ENCODE data around the gene HOXD3. TPM values are rescaled to one million over a fixed set of nuclear protein-coding genes. Genes with fewer than 3 reads are reported as not detected.

HOXD3 gene
- total RNA-seq, 1 experiment from 2014 or later = 1.2 TPM

DNA sequence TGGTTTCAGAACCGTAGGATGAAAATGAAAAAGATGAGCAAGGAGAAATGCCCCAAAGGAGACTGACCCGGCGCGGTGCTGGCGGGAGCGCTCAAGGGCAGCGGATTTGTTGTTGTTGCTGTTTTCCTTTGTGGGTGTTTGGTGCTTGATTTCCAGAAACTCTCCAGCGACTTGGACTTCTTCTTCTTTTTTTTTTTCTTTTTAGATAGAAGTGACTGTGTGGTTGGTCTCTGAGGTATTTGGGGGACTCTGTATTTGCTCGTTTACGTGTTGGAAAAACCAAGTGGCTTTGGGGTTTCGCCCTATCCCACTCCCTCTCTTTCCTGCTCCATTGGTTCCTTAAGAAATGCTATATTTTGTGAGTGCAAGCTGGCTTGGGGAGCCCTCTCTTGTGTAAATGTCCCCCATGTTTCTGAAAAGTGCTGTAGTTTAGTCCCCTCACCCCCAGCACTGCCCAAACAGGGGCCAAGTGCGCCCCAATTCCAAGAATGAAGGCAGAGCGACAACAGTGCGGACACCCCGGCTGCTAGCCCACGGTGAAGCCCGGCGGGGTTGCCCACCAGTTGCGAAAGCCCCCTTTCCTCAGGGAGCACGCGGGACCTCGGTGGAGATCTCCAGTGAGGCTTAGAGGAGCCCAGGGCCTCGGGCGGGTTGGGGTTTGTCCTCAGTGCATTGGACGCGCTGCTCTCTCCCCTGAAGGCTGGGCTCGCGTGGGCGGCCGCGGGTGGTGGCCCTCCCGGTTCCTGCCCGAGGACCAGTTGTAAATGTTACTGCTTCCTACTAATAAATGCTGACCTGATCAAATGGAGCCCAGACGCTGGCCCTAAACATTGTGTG lies 32.8 kb upstream of the HOXD3 start:
- TF ChIP-seq, protein P1, sequence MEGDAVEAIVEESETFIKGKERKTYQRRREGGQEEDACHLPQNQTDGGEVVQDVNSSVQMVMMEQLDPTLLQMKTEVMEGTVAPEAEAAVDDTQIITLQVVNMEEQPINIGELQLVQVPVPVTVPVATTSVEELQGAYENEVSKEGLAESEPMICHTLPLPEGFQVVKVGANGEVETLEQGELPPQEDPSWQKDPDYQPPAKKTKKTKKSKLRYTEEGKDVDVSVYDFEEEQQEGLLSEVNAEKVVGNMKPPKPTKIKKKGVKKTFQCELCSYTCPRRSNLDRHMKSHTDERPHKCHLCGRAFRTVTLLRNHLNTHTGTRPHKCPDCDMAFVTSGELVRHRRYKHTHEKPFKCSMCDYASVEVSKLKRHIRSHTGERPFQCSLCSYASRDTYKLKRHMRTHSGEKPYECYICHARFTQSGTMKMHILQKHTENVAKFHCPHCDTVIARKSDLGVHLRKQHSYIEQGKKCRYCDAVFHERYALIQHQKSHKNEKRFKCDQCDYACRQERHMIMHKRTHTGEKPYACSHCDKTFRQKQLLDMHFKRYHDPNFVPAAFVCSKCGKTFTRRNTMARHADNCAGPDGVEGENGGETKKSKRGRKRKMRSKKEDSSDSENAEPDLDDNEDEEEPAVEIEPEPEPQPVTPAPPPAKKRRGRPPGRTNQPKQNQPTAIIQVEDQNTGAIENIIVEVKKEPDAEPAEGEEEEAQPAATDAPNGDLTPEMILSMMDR (IDR thresholded peaks at IDR 0.05; ENCODE audit: insufficient read depth in 1 of 2, low read depth in 1 of 2, low read length in 1 of 2, severe bottlenecking in 1 of 2, unreplicated experiment in 1 of 2) = no peak
- intact Hi-C loops (cut with micrococcal nuclease; ENCODE audit: unreplicated experiment) = loop anchor here (10.0 kb wide), 2 partner anchors 260 to 690 kb away; no protein-coding TSS in a partner anchor
- BruUV-seq (replicated peaks) = no TSS peak
- peak overlapping the region; percentile 72 for H3K4me3 Mint-ChIP-seq (ENCODE audit: unreplicated experiment)
- H3K4me1 Mint-ChIP-seq (ENCODE audit: low read depth, unreplicated experiment) = peaks cover 16% of the 10 kb centered on the region
- ChIA-PET POLR2A (no interaction called here), CTCF (interaction anchor here (0.5 kb wide), 1 partner anchor 50 kb away, joined by 3 read pairs; no protein-coding TSS in a partner anchor)
- no peak overlapping the region for H3K4me3 ChIP-seq (ENCODE audit: low read depth, low read length)
- peaks cover 18% of the 10 kb centered on the region for H3K27me3 ChIP-seq (replicated peaks; ENCODE audit: control insufficient read depth, insufficient read depth, low read length)
- H3K36me3 Mint-ChIP-seq (ENCODE audit: insufficient read depth, unreplicated experiment) = no peaks in the 10 kb centered on the region
- H3K36me3 ChIP-seq (ENCODE audit: control insufficient read depth, insufficient read depth, low read length) = no peaks in the 10 kb centered on the region
- H3K4me1 ChIP-seq = peaks cover 22% of the 10 kb centered on the region
- no peaks in the 10 kb centered on the region for H3K9me3 ChIP-seq
- no peak overlapping the region for H3K27ac Mint-ChIP-seq (ENCODE audit: unreplicated experiment)
- no peaks in the 10 kb centered on the region for H3K9me3 Mint-ChIP-seq (ENCODE audit: unreplicated experiment)
- H3K27me3 Mint-ChIP-seq (ENCODE audit: insufficient read depth, unreplicated experiment) = peaks cover 71% of the 10 kb centered on the region
- no peak for DNase-seq

GRCh38 chr2:176124947-176125771 lies 31.9 kb upstream of the HOXD3 start:
- Mint-ChIP-seq H3K4me3 (ENCODE audit: unreplicated experiment) (no peak overlapping the region), H3K27ac (ENCODE audit: unreplicated experiment) (no peak overlapping the region), H3K4me1 (ENCODE audit: low read depth, unreplicated experiment) (peaks cover 16% of the 10 kb centered on the region), H3K36me3 (ENCODE audit: insufficient read depth, unreplicated experiment) (no peaks in the 10 kb centered on the region), H3K27me3 (ENCODE audit: insufficient read depth, unreplicated experiment) (peaks cover 62% of the 10 kb centered on the region), H3K9me3 (ENCODE audit: unreplicated experiment) (no peaks in the 10 kb centered on the region)
- no TSS peak for BruUV-seq (replicated peaks)
- H3K4me3 ChIP-seq (ENCODE audit: low read depth, low read length) = no peak overlapping the region
- CTCF ChIA-PET = interaction anchor here (4.0 kb wide), 1 partner anchor 331 kb away, joined by 64 read pairs; no protein-coding TSS in a partner anchor
- no peaks in the 10 kb centered on the region for H3K9me3 ChIP-seq
- H3K36me3 ChIP-seq (ENCODE audit: control insufficient read depth, insufficient read depth, low read length) = no peaks in the 10 kb centered on the region
- TF ChIP-seq, protein P1 (IDR thresholded peaks at IDR 0.05; ENCODE audit: insufficient read depth in 1 of 2, low read depth in 1 of 2, low read length in 1 of 2, severe bottlenecking in 1 of 2, unreplicated experiment in 1 of 2) = no peak
- H3K27me3 ChIP-seq (replicated peaks; ENCODE audit: control insufficient read depth, insufficient read depth, low read length) = peaks cover 19% of the 10 kb centered on the region
- no peak for DNase-seq
- intact Hi-C loops (cut with micrococcal nuclease; ENCODE audit: unreplicated experiment) = loop anchor here (10.0 kb wide), 2 partner anchors 260 to 690 kb away; no protein-coding TSS in a partner anchor
- POLR2A ChIA-PET = no interaction called here
- H3K4me1 ChIP-seq = peaks cover 23% of the 10 kb centered on the region

DNA sequence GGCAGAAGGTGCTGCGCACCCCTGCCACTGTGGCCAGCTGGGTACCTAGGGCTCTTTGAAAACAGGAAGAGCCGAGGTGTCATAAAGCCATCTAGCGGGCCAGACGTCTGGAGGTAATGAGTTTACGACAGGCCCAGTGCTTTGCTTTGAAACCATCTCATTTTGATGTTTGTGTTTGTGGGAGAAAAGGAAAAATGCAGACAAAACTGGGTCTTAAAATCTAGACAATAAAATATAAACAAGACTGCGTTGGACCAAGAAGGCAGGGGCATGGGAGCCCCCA lies 31.4 kb upstream of the HOXD3 start:
- Histone ChIP-seq H3K36me3 (ENCODE audit: control insufficient read depth, insufficient read depth, low read length) (no peaks in the 10 kb centered on the region), H3K4me1 (peaks cover 27% of the 10 kb centered on the region), H3K9me3 (no peaks in the 10 kb centered on the region), H3K4me3 (ENCODE audit: low read depth, low read length) (no peak overlapping the region), H3K27me3 (replicated peaks; ENCODE audit: control insufficient read depth, insufficient read depth, low read length) (peaks cover 20% of the 10 kb centered on the region)
- TF ChIP-seq, protein P1 (IDR thresholded peaks at IDR 0.05; ENCODE audit: insufficient read depth in 1 of 2, low read depth in 1 of 2, low read length in 1 of 2, severe bottlenecking in 1 of 2, unreplicated experiment in 1 of 2) = no peak
- ChIA-PET CTCF (interaction anchor here (4.0 kb wide), 1 partner anchor 330 kb away, joined by 64 read pairs; no protein-coding TSS in a partner anchor), POLR2A (no interaction called here)
- Mint-ChIP-seq H3K4me1 (ENCODE audit: low read depth, unreplicated experiment) (peaks cover 16% of the 10 kb centered on the region), H3K4me3 (ENCODE audit: unreplicated experiment) (no peak overlapping the region), H3K36me3 (ENCODE audit: insufficient read depth, unreplicated experiment) (no peaks in the 10 kb centered on the region), H3K27ac (ENCODE audit: unreplicated experiment) (no peak overlapping the region), H3K9me3 (ENCODE audit: unreplicated experiment) (no peaks in the 10 kb centered on the region), H3K27me3 (ENCODE audit: insufficient read depth, unreplicated experiment) (peaks cover 58% of the 10 kb centered on the region)
- intact Hi-C loops (cut with micrococcal nuclease; ENCODE audit: unreplicated experiment) = loop anchor here (2.0 to 10.0 kb wide), 3 partner anchors 259 to 1021 kb away; no protein-coding TSS in a partner anchor
- no TSS peak for BruUV-seq (replicated peaks)
- DNase-seq = no peak

Data from Caco-2 (cell line).